GM18873 (cell line): ENCODE data around the gene TBX21.

Experiments used
- ATAC-seq: cut with Tn5 transposase; IDR thresholded peaks from one replicate; pipeline ENCODE4 v1.9.1; 2021; ENCODE audit warnings: mild to moderate bottlenecking, moderate library complexity, moderate number of reproducible peaks; ENCODE audit not compliant: unreplicated experiment, low FRiP score

The TBX21 gene

DNA sequence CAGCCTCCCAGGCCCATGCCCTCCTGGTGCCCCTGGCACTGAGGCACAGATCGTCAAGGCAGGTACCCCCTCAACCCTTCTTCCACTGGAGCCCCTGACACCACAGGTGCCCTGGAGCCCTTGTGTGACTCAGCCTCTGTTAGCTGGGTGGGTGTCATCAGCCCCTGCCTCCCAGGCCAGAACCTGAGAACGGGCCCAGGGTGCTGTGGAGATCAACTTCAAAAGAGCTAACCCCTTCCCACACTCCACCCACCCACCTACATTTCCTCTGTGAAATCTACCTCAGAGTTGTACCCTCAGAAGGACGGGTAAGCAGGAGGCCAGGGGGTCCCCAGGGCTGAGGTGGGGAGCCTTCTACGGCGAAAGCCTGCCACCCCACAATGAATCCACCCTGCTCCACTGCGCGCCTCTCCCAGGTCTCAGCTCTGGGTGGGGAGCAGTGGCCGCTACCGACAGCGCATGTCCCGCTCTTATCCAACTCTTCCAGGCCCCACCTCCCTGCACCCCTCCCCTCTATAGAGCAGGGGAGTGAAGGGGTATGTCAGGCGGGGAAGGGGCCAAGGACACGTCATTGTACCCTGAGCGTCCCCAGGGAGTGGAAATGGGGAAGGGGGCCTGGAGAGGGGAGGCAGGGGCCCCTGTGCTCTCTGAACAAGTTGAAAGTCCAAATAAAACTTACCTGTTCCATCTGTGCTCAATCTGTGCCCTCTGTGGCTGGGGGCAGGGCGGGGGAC, 21.5 kb upstream of the TBX21 start:
- no peak for ATAC-seq

DNA sequence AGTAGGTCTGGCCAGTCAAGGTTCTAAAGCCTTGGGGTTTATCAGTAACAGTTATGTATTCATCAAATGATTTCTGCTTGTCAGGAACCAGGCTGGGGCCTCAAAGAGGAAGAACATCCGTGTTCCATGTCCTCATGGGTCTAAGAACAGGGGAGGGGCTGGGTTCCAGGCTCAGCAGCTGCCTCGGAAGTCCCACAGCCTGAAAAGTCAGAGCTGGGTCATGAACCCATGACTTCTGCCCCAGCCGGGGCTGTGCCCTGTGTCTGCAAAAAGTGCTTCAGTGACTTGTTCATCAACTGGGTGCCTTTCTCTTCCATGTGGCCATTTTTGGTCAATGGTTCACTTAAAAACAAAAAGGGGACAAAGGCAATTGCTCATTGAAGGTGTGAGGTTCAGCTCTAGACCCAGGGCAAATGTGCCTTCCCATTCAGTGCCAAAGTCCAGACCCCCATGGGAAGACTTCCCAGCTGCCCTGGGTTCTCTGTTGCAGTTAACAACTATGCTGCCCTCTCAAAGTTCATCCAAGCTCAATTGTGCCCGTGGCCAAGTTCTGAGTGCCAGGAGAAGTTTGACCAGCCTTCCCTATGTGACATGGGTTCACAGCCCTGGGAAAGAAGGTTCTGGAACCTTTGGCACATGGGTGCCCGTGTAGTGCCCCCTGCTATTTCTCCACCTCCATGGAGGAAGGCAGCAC, 20.6 kb upstream of the TBX21 start:
- ATAC-seq, result no peak

DNA sequence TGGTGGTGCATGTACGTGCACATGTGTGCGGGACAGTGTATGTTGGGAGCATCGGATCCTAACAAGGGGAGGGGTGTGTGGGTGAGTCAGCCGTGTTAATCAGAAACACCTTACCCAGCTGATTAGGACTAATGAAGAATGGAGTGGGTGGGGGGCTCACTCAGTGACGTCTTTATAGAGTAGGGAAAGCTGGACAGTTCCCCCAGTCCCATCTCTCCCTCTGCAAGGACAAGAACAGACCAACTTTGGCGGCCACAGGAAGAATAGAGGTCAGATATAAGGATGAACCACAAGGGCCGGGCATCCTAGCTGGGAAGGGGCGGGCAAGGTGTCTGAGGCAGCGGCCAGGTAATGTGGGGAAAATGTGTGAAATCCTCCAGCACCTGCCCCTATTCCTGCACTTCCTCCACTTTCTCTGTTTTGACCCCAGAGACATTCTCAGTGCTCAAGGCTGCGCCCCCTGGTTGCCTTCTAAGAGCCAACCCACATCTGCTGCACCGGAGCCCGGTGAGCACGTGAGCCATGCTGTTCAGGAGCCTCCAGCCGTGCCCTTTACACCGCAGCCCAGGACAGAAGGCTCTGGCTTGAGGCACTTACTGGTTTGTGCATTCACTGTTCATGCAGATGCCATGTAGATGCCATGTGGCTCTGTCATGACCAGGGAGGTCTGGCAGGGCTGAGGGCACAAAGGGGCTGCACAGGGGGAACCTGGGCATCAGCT, 18.9 kb upstream of the TBX21 start:
- no peak for ATAC-seq

DNA sequence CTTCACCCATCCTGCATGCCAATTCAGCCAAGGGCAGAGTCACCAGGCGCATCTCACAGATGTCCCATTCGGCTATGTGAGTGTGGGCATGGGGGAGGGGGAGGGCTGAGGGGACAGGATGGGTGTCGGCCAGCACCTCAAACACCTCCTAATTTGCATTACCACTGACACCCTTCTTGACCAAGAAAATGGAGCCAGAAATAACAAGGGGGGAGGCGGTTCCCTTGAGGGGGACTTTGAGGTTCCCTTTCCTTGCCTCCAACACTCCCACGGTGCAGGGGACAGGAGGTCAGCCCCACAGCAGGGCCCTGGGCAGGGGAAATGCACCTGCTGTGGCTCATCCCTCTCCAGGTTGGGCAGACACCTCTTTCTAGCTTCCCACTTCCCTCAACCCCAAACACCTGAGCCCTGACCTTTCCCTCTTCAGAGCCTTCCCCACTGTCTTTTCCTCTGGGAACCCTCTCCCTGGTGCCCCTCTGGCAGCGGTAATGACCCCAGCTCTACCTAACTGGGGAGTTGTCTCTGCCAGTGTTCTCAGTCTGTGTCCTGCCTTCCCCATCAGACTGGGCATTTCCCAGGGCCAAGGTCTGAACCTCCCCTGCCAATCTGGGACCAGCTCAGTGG, 18.2 kb upstream of the TBX21 start:
- ATAC-seq, result no peak

DNA sequence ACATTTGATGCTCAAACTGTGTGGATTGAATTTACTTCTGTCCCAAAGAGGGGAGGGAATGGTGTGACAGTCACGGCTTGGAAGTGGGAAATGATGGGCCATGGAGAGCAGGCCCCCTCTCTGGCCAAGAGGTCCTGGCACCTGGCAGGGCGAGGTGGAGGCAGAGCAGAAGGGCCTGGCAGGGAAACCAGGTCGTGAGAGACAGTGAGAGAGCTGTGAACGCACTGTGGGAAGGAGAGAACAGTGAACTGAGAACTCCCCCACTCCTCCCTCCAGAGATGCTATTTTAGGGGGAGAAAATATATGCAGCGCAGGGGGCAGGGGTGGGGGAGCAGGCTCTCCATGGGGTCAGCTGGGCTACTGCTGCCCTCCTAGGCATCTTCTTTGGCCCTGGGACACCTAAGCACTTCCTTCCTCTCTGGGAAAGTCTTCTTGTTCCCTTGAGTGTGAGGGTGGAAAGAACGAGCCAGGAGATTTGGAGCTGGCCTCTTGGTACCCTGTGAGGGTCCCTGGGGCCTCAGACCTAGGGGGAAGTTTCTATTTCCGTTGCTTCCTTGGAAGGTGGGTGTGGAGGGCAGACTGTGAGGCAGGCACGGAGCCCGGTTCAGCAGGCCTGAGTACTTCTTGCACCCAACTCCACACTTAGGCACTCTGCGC, 17.2 kb upstream of the TBX21 start:
- ATAC-seq, result no peak

DNA sequence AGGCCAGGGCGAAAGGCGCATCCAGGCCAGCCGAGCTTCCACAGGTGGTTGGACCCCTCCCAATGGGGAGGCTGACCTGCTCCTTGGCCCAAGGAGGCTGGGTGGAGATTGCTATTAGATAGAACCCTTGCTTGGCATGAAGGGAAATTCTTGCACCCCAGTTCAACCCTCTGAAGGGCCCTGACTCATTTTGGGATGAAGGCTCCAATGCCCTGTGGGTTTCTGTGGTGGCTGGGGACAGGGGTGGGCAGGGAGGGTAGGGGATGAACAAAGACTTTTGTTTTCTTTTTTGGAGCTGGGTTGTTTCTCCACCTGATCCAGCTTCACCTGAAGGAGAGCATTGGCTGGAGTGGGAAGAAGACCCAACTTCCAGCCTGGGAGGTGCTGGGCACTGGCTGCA, 16.7 kb upstream of the TBX21 start:
- ATAC-seq, result no peak

DNA sequence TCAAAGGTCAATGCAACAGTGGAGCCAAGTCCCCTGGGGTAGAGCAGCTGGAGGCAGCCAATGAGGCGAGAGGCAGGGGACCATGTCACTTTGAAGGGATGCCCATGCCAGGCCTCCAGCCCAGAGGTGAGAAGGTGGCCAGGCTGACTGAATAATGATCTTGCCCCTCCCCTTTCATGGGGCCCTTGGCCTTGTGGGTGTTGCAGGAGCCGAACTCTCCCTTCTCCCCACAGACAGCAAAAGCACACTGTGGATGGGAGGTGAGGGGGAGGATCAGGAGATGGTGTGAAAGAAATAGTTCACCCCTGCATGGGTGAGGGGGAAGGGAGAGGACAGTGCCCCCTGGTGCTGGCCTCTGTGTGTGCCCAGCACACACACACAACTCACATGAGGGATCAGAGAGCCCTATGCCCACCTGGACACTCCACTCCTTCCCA, 15.8 kb upstream of the TBX21 start:
- ATAC-seq, result no peak

DNA sequence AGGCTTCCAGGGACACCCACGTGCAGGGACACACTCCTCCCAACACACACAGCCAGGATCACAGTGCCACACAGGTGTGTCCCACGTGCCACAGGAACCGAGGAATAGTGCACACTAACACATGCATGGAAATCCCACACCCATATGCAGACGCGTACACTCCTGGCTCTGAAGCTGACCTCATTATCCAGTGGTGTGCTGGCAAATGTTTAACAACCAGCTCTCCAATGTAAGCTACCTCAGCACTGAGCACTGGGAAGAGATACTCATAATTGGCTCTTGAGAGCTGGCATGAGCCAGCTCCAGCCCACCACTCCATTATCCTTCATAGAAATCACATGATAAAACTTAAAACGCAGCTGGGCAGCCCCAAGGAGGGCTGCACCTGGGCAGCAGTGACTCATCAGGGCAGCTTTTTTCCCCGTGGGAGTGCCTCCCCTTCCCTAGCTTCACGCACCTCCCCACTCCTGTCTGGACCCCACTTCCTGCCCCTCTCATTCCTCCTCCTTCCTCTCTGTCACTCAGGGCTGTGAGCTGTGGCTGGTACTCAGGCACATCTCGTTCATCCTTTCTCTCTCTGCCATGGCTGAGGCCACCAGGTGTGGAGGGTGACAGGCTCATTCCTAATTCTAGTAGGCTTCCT, 14.9 kb upstream of the TBX21 start:
- no peak for ATAC-seq

DNA sequence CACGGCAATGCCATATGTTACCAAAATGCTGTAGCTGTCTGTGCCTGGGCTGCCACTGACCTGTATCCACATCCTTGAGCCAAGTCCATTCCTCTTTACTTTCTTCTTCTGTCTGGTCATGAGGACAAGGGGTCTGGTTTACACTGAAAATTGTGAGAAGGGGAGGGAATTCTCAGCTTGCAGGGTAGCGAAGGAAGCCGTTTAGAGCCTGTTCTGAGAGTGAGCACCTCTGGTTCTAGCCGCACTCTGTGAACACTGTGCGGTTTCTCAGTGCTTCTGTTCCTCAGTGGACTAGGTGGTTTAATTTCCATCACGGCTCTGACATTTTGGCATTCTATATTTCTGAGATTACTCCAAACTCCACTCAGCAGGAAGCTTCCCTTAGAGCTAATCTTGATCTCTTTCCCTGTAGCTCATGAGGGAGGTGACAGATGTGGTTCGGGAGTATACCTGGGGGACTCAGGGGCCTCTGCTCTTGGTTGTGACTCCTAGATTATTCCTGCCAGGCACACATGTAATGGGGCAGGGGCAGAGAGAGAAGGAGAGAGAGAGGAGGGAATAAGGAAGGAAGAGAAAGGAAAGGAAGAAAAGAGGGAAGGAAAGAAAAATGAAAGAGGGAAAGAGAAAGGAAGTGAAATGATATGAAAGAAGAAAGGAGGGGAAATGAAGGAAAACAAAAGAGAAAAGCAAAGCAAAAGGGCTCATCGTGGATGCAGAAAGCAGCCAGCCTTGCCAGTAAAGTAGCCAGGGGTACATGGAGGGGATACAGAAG, 14.2 kb upstream of the TBX21 start:
- ATAC-seq, result no peak

DNA sequence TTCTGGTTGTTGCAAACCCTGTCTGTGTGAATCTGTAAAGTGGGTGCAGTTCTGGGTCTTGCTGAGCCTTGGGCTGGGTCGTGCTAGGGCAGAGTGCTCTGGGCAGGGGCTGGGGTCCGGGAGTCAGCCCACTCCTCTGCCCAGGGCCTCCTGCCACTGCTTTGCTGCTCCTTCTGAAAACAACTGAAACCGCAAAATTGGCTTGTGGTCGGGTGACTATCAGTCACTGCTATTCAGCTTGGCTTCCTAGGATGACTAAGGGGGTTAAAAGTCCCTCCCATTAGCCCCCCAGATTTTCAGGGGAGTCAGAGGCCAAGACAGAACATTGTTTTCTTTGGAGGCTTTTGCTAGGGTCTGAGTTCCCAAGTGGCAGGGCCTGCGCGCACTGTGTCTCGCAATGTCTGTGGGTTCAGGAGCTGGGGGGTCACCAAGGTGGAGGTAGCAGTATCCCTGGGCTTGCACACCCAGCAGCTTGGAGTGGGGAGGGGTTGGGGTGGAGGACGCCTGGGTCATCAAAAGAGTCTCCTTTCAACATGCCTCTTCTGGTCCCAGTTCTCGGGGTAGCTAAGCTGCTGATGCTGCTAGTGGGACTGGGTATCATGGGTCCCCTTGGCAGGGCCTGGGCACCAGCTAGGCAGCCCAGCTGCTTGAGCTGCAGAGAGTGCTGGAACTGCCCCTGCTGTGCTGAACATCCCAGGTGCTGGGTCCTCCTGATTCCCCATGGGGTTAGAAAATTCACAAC, 13.5 kb upstream of the TBX21 start:
- no peak for ATAC-seq

DNA sequence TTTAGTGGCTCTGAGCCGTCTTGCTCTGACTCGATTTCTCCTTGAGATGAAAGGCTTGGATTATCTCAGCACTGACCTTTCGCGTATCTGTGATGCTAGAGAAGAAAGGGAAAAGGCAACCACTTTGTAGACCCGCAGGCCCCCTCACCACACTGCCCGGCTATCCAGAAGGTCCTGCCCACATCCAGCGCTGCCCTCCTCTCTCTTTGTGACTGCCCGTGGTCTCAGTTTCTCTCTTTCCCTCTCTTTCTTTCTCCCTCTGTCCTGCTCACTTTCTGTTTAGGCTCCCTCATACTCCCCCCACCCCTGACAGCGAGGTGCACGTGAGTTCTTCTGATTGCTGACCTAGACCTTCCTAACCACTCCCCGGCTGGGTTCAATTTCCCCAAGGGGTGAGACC, 12.8 kb upstream of the TBX21 start:
- ATAC-seq, result no peak

DNA sequence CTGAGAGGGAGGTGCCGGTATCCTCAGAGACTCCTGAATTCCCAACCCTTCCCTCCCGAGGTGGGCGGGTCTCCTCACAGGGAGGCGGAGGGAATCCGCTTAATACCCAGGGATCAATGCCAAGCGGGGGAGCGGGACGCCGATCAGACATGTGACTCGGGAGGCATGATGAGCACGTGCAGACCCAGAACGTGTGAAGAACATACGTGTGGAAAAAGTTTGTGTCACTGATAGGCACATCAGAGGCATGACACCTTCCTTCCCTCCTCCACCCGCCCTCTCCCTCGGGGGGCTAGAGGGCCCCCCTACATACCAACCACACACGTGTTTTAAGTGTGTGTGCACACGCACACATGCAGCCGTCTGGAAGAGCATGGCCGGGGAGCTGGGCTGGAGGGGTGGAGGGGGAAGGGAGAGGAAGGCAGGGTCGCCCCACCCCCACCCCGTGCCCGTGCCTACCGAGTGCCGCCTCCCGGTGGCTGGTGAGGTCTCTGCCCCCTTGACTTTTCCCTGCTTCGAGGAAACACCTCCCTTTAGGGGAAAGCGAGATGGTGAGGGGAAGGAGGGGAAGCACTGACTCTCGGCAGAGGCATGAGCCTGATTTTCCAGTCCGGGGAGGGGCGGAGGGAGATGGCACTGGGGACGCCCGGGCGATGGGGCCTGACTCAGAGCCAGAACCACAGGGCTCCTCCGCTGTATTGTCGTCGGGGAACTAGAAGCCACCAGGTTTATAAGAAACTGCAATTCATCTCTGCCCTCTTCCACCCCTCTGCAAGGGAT, 12.1 kb upstream of the TBX21 start:
- ATAC-seq, result no peak

DNA sequence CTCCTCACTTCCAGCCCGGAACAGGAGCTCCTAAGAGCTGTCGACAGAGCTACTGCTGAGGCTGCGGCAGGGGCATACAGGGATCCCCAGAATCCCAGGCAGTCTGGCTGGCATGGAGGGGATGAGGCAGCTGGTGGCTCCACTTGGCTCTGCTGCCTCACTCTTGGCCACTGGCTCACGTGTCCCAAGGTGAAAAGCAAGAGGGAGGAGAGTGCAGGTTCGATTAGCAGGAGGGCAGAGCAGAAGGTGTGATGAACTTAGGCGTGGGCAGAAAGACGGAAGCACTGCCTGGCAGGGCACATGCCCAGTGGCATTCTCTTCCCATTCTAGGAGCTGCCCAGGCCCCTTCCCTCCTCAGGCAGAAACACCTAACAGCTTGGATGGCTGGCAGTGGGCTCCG, 11.3 kb upstream of the TBX21 start:
- ATAC-seq, result no peak

DNA sequence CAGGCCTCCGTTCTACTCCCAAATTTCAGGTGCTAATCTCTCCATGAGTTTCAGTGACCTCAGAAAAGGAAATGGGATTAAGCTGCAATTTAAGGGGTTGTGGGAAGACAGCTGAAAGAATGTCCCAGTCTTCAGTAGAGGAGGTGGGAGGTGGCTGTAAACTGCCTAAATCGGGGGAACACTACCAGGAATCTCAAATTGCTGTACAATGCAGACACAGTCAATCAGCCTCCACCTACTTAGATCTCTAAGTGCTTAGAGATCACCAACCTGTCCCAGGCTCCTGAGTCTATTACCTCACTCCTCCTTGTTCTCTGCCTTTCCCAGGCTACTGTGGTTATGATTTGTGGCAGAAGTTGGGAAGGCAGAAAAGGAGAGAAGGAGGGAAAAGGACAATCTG, 8.3 kb upstream of the TBX21 start:
- no peak for ATAC-seq

DNA sequence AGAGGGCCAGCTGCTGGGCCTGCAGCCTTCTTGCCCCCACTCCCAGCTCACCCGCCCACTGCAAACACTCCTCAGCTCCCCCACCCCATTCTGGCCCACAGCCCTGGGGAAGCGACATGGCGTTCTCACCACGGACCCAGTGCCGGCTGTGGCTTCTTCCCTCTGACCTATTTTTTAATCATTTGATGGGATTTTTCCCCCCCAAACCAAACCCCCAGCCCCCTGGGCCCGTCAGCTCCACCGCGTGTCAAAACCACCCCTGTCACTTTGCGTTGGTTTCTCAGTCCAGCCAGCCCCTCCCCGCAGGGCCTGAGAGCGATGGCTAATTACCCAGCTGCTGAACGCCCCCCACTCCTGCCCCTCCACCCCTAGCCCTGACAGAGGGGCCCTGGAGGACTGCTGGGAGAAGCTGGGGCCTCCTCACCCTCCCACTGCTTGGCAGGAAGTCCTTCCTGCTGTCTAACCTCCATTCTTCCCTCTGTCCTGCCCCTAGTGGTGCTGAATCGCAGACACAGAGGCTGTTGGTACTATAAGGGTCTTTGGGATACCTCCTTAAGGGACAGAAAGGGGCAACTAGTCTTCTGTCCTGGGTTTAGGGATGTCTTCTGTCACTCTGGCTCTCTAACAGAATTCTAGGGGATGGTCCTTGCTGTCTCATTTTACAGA, 7.5 kb upstream of the TBX21 start:
- no peak for ATAC-seq

DNA sequence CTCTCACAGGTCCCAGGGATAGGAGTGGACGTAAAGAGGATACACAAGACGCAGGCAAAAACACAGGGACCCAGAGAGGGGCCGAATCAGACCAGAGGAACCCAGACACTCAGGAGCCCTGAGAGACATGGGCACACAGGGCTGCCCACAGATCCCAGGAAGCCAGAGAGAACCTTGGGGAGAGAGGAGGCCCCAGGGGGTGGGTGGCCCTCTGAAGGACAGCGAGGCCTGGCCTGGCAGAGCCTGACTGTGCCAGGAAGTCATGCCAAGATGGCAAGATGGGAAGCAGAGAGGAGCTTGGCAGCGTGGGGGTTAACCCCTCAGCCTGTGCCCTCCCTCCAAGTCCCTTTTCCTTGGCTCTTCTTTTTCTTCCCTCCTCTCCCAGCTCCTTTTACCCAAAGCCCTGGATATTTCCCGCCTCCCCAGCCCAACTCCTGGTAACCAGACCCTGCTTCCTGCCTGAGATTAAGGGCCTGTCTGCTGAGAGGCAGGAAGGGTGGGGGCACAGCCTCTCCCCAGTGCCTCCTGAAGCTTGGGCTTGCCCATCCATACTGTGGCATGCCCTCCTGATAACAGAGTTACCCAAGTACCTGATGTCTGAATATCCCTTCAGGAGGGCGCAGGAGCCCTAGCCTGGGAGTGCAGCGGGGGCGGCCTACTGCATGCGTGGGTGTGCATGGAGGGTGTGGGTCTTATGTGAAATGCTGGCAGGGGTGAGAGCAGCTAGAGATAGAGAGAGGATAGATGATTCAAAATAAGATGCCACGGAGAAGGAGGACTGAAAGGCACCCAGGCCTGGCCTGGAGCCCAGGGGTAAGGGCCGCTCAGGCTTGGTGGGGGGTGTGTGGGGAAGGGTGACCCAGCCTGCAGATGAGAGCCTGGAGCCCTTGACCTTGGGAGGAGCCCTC, 6.0 kb upstream of the TBX21 start:
- no peak for ATAC-seq

DNA sequence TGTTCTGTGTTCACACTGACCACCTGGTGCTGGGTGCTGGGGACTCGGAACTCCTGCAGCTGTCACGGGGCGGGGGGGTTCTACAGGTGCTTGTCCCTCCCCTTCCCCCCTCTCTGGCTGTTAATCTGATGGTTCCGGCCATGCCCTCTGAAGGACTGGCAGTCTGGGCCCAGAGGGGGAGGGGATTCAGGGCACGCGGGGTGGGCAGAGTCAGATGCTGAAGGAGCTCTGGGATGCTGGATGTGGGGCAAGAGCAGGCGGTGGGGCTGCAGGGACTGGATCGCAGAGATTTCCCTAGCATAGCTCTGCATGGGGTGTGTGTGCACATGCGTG, 5.4 kb upstream of the TBX21 start:
- ATAC-seq, result no peak
